CD4-positive, alpha-beta T cell treated with Interleukin-15 for 4 hours (primary cell): ENCODE results near the gene OPA3.
A peak's percentile ranks its signal among the peaks of the same experiment; 100 is the strongest.
"Not testable (repeated sequence)": the region's sequence is repeated elsewhere in the genome, so short reads cannot be mapped to it uniquely, and the experiment has no call there.

Source experiments
- DNase-seq: peaks from one replicate; pipeline ENCODE4 v3.0.0-alpha.2; 2020; ENCODE audit warnings: low spot score

OPA3 gene

DNA sequence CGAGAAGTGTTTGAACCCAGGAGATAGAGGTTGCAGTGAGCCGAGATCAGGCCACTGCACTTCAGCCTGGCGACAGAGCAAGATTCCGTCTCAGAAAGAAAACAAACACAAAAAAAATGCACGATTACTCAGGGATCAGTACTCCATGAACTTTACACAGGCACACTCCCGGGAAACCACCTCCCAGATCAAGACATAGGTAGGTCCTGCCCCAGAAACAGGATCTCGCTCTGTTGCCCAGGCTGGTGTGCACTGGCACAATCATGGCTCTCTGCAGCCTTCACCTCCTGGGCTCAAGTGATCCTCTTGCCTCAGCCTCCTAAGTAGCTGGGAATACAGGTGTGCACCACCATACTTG is 66.2 kb downstream of the OPA3 start:
- no peak for DNase-seq

DNA sequence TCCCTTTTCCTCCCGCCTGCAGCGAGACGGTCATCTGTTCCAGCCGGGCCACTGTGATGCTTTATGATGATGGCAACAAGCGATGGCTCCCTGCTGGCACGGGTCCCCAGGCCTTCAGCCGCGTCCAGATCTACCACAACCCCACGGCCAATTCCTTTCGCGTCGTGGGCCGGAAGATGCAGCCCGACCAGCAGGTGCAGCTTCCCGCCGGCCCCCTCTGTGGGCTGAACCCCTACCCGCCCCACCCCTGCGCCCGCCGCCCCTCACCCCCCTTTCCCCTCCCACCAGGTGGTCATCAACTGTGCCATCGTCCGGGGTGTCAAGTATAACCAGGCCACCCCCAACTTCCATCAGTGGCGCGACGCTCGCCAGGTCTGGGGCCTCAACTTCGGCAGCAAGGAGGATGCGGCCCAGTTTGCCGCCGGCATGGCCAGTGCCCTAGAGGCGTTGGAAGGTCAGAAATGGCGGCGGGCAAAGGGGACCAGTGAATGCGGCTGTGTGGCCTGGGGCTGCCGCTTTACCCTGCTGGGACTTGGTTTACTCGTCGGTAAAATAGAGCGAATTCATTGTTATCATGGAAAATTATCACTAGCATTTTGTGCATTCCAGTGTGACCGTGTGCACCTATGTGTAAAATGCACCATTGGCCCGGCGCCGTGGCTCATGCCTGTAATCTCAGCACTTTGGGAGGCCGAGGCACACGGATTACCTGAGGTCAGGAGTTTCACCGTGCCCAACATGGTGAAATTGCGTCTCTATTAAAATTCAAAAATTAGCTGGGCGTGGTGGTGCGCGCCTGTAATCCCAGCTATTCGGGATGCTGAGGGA is 66.7 kb downstream of the OPA3 start:
- no peak for DNase-seq

DNA sequence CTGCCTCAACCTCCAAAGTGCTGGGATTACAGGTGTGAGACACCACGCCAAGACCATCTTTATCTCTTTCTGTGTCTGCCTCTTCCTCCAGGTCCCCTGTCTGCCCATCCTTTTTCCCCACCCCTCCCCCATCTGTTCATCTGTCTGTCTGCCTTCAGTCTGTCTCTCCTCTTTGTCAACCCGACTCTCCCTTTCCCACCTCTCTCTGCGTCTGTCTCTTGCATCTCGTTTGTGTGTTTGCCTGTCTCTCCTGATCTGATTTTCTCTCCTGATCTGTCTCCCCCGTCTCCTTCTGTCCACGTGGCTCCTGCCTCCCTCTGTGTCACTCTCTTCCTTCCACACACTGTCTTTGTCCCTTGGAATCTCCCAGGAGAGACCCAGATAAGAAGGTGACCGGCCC is 67.4 kb downstream of the OPA3 start:
- no peak for DNase-seq

DNA sequence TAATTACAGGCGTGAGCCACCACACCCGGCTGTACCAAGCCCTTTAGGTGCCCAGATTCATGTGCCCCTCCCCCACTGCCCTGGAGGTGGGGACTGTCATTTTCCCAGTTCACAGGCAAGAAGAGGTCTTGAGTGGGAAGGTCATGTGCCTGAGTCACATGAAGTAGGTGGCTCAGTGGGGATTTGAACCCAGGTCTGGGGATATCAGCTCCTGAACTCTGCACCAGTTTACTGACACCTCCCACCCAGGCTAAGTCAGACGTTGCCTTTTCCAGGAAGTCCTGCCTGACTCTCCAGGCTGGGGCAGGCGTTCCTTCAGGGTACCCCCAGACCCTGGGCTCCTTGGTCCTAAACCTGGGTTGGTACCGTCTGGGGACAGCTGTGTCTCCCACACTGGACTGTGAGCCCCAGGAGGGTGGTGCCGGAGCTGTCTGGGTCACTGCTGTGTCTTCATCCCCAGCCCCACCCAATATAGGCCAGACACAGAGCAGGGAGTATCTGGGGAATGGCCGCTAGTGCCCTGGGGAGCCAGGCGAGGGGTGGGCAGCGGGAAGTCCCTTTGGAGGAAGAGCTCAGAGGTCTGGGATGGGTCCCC is 68.7 kb downstream of the OPA3 start:
- DNase-seq, result no peak

DNA sequence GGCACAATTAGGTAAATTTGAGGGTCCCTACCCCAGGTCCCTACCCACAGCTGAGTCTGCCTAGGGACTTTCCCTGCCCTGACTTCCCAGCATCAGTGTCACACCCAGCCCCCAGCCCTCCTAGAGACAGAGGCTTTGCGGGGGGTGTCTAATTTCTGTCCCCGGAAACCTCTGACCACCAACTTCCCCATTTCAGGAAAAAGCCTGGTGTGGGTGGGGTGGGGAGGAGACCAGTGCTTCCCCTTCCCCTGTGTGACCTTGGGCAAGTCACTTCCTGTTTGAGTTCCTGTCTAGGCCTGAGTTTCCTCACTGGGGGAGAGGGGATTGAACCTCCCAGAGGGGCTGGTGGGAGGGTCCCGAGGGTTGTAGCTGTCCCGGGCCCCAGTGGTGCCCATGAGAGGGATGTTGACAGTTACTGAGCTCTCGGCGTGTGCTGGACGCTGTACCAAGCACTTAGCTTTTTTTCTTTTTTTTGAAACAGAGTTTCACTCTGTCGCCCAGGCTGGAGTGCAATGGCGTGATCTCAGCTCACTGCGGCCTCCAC is 69.4 kb downstream of the OPA3 start:
- DNase-seq, result peak; percentile 39

DNA sequence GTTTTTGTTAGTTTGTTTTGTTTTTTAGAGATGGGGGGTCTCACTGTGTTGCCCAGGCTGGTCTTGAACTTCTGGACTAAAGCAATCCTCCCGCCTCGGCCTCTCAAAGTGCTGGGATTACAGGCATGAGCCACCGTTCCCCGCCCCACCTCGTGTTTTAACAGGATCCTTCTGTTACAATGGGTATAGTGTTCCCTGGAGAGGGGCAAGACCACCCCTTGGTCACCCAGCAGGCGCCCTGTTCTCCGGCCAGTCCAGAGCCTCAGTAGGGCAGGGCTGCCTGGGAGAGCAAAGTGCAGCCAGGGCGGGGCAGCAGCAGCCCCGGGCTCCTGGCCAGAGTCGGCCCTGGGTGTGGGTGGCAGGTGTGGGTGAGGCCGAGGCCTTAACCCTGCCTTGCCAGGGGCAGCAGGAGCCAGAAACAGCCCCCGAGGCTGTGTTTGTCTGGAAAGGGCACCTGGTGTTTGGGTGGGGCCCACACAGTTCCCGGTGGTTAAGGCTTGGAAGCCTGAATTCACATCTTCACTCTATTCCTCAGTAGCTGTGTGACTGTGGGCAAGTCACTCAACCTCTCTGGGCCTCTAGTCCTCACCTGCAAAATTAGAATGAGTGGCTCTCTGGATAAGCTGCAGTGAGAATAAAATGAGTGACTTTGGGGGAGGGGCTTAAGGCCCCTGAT is 70.1 kb downstream of the OPA3 start:
- DNase-seq, result no peak

DNA sequence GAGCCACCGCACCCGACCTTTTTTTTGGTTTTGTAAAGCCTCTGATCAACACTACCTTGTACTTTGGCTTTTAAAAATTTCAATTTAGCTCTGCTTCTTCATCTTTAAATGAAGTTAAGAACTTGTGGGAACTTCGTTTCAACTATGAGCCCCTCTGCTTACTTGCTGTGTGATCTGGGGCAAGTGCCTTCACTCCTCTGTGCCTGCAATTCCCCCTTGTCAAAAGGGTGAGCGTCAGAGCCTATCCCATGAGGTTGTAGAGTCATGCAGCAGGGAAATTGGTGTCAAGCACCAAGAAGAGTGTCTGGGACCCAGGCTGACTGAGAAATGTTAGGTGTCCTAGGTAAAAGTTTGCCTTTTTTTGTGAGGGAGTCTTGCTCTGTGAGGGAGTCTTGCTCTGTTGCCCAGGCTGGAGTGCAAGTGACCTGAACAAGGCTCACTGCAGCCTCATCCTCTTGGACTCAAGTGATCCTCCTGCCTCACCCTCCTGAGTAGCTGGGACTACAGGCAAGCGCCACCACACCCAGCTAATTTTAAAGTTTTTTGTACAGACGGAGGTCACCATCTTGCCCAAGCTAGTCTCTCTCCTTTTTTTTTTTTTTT is 71.6 kb downstream of the OPA3 start:
- no peak for DNase-seq

DNA sequence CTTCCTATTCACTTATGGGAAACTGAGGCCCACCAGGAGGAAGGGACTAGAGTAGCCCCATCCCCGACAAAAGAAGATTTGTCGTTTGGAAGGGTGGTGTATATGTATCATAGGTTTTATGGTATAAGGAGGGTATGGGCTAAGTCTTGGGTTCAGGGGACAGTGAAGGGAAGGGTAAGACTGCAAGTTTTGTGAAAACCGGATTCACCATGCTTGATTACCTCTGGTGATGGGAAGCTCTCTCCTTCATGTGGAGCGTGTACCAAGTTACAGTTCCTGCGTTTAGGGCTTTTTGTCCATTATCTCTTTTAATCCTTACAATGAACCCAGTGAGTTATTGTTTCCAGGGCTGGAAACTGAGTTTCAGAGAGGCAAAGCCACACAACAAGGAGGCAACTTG is 73.5 kb downstream of the OPA3 start:
- DNase-seq, result no peak

DNA sequence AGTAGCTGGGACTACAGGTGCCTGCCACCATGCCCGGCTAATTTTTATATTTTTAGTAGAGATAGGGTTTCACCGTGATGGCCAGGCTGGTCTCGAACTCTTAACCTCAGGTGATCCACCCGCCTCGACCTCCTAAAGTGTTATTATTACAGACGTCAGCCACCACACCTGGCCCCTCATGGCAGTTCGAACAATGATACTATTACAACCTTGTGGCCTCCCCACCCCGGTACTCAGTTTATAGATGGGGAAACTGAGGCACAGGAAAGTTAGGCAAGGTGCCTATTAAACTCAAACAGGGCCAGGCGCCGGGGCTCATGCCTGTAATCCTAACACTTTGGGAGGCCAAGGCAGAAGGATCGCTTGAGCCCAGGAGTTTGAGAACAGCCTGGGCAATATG is 74.2 kb downstream of the OPA3 start:
- DNase-seq, result not testable (repeated sequence)

DNA sequence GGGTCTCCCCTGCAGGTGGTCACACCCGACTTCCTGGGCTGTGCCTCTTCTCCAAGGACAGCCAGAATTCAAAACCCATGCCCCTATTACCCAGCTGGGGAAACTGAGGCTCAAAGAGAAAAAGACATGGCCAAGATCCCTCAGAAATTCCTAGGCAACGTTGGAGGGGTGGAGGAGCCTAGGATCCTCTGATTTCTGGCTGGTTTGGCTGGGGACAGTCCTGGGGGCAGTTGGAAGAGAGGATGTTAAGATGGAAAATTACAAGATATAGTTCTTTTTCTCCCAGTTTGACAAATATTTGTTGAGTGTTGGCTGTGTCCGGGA is 74.9 kb downstream of the OPA3 start:
- DNase-seq, result no peak

DNA sequence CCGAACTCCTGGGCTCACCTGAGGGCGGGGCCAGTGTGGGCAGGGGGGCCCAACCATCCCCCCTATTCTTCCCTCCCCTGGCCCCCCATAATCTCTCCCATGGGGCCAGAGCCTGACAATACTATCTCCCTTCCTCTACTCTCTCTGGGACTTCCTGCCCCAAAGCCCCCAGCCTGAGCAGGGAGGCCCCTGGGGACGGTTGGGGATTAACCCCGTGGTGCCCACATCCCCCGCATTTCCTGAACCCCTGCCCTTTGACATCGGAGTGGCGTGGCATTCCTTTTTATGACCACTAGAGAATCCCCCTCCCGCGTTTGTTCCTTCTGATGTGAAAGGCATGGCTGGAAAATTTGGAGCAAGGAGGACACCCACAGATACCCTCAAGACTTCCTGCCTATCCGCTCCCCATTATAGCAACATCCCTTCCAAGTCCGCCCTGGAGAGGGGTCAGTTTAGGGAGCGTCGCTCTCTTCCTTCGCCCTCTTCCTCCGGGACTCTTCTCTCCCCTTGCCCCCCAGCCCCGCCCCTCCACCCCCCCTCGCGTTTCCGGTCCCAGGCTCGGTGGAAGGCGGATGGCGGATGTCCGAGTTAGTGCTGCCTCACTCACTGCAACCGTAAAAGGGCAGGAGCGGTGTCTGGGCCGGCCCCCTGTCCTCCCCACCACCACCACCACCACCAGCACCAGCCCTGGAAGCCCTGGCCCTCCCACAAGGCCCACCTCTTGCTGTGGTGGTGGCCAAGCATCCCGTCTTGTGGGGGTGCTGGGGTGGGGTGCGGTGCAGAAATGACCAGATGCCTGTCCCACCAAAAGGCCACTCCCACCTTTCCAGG is 75.5 kb downstream of the OPA3 start:
- peak; percentile 39 for DNase-seq

DNA sequence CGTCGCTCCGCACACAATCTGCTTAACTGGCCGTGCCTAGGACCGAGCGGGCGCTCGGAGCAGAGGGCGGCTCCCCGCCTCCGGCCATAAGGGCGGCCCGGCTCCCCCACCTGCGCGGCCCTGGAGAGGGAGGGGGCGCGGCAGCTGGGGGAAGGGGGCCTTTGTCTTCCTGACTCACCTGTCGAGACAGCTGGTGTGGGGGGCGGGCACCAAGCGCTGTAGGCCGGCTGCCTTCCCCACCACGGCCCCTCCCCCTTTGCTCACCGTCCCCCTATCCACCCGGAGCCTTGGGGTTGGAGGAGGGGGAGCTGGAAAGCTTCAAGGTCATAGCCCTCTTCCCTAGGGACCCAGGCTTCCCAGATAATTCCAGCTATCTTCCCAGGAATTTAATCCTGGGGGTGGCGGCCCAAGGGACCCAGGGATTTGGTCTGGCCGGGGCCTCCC is 76.2 kb downstream of the OPA3 start:
- peak; percentile 37 for DNase-seq

DNA sequence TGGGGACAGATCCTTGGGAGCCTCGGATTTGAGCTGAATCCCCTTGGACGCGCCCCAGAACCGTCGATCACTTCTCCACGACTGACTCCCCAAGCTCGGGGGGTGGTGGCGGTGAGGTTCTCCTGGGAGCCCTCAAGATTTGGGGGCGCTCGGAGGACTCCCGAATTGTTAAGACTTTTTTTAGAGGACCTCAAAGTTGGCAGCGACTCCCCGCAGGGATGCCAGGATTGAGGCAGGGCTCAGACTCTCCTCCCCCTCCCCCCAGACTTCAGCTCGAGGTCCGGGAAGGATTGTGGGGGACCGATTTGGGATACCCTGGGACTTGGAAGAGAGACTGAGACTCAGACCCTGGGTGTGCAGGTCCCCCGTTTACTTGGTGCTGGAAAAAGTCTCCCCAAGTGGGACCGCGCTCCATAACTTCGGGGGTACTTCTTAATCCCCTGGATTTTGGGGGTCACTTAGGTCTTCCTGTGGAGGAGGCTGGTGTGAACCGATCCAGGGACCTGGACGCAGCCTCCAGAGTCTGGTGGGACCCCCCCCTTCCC is 76.7 kb downstream of the OPA3 start:
- no peak for DNase-seq

DNA sequence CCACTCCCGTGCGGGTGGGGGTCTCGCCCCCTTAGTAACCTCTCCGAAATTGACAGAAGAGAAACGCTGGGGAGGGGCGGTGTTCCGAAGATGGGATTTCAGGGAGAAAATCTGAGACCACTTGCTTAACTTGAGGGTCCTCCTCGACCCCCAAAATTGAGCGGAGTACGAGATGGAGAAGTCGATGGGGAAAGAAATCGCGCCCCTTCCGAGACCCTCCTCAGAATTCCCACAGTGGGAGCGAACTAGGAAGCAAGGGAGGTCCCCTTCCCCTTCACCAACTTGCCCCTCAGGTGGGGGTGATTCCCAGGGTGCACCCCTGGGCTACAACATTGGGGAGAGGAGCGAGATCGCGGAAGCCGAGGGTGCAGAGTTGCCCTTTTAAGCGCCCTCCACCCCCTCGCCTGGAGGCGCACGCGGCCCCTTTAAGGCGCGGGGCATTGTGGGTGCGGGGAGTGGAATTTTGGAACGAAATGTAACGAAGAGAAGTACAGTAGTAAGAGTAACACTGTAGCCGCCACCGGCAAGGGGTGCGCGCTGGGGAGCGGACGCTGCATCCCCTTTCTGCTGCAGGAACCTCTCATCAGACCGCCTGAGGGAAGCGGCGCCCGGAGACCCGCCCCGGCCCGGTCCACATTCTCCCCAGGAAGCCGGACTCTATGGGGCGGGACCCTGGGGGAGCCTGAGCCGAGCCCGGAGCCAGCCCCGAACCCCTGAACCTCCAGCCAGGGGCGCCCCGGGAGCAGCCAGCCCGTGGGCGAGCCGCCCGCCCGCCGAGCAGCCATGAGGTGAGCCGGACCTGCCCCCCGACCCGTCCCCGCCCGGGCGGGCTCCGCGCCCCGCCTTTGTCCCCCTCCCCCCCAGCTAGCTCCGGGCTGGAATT is 77.4 kb downstream of the OPA3 start, which contains the start of gene VASP:
Gene VASP (plus strand): TSS at position 491 of the 883 bp plus-strand sequence. CDS start 293 bp downstream, at position 784.
- peak; percentile 92 for DNase-seq

DNA sequence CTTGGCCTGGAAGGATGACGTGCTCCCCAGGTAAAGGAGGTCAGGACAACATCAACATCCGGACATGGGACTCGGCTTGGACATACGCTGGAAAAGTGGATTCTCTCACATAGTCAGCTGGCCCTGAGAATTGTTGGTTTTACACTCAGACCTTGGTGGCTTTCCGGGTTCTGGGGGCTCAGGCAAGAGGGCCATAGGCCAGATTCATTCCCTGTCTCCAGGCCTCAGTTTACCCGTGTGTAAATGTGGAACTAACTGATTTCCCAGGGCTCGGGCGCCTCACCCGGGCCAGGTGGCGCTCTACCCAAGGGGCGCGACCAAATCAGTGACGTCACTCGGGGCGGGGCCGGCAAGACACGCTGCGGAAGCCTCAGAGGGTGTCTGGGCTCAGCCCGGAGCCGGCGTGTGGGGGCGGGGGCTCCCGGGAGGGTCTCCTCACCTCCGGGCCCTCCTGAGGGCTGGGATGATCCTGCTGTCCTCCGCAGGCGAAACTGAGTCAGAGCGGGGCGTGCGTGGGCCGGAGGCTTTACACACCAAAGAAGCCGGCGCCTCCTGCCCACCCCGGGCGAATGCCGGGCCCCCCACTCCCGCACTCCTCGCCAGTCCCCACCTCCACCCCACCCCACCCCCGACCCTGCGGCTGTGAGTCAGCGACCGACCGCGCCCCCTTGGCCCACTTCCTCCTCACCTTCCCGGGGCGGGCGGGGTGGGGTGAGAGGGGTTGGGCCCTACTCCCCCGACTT is 78.2 kb downstream of the OPA3 start:
- DNase-seq, result peak; percentile 96

DNA sequence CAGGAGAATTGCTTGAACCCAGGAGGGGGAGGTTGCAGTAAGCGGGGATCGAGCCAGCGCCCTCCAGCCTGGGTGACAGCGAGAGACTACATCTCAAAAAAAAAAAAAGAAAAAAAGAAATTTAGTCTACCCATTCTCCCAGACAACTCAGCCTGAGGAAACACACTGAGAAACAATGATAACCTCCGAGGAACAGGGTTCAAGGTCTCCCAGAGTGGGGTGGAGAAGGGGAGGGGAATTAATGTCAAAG is 78.7 kb downstream of the OPA3 start:
- no peak for DNase-seq

DNA sequence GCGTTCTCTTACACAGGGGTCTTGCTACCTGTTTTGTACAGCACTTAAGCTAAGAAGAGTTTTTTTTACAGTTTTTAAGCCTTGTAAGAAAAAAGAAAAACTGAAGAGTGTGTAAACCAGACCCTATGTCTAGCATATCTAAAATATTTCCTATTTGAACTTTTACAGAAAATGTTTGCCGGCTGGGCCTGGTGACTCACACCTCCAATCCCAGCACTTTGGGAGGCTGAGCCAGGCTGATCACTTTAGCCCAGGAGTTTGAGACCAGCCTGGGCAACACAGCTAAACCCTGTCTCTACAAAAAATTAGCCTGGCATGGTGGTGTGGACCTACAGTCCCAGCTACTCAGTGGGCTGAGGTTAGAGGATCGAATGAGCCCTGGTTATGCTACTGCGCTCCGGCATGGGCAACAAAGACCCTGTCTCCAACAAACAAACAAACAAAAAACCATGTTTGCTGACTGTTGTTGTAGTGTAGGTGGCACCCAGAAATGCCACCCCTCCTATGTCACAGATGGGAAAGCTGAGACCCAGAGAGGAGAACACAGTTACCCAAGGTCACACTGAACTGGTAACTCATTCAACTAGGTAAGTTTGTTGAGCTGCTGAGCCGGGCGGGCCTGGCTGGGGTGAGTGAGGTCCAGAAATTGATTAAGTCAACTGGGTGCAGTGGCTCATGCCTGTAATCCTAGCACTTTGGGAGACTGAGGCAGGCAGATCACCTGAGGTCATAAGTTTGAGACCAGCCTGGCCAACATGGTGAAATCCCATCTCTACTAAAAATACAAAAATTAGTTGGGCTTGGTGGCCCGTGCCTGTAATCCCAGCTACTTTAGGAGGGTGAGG is 79.2 kb downstream of the OPA3 start:
- DNase-seq, result no peak

DNA sequence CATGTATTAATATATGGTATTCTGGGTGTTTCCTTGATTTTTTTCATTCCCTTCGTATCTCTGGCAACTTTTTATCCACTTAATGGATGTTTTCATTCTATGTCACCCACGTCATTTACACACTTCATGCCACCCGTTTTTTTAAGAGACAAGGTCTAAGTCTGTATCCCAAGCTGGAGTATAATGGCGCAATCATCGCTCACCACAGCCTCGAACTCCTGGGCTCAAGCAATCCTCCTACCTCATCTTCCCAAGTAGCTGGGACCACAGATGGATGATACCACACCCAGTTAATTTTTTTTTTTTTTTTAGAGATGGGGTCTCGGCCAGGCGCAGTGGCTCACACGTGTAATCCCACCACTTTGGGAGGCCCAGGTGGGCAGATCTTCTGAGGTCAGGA is 80.7 kb downstream of the OPA3 start:
- DNase-seq, result no peak

DNA sequence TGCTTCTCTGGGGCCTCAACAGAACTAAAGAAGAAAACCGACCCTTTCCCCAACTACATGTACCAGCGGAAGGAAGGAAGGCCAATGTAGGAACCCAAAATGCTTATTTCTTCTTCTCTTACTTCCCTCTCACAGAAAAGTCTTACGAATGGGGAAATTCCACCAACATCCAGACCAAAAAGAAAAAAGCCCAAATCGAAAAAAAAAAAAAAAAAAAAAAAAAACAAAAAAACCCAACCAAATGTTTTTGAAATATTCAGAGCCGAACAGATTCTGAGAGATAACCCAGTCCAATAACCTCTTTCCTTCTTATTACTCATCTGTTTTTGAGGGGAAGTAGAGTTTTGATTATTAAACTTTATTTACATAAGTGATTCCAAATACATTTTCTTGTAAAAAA is 82.5 kb downstream of the OPA3 start:
- DNase-seq, result no peak
